Omental fat pad (tissue), 4 donors: ENCODE data around the gene TSPAN5. TPM values are rescaled to one million over a fixed set of nuclear protein-coding genes. Genes with fewer than 3 reads are reported as not detected.

Source experiments
- ATAC-seq: fragments of 150-250 bp; one replicate; pipeline ENCODE4 v1.9.1; 2016; ENCODE audit warnings: mild to moderate bottlenecking, moderate library complexity; ENCODE audit not compliant: low FRiP score
- DNase-seq: peaks from one replicate; pipeline ENCODE4 v3.0.0-alpha.2; 2019; ENCODE audit warnings: low spot score
- total RNA-seq, 4 donors: library from RNA; depleted of rRNA; stranded (reverse); fragments of >200 nt; gene quantifications; one replicate each; pipeline ENCODE4 v1.1.0, GENCODE V29; 2016
- TF ChIP-seq, protein P1 (sequence below), 3 donors: fragments of 450-650 bp; IDR thresholded peaks; one replicate each; pipeline ENCODE4 v1.5.1; 2016 to 2017; ENCODE audit warnings: antibody characterized with exemption in 3 of 3, mild to moderate bottlenecking in 3 of 3, moderate library complexity in 2 of 3

Gene TSPAN5
- total RNA-seq, 4 donors from 2014 or later: 5.1 to 17.7 (median 6.9) TPM

GRCh38 chr4:98508829-98509598, 149.4 kb downstream of the TSPAN5 start:
- DNase-seq (no peak), ATAC-seq (no peak)
- TF ChIP-seq, protein P1, sequence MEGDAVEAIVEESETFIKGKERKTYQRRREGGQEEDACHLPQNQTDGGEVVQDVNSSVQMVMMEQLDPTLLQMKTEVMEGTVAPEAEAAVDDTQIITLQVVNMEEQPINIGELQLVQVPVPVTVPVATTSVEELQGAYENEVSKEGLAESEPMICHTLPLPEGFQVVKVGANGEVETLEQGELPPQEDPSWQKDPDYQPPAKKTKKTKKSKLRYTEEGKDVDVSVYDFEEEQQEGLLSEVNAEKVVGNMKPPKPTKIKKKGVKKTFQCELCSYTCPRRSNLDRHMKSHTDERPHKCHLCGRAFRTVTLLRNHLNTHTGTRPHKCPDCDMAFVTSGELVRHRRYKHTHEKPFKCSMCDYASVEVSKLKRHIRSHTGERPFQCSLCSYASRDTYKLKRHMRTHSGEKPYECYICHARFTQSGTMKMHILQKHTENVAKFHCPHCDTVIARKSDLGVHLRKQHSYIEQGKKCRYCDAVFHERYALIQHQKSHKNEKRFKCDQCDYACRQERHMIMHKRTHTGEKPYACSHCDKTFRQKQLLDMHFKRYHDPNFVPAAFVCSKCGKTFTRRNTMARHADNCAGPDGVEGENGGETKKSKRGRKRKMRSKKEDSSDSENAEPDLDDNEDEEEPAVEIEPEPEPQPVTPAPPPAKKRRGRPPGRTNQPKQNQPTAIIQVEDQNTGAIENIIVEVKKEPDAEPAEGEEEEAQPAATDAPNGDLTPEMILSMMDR (IDR thresholded peaks at IDR 0.05): no peak

DNA sequence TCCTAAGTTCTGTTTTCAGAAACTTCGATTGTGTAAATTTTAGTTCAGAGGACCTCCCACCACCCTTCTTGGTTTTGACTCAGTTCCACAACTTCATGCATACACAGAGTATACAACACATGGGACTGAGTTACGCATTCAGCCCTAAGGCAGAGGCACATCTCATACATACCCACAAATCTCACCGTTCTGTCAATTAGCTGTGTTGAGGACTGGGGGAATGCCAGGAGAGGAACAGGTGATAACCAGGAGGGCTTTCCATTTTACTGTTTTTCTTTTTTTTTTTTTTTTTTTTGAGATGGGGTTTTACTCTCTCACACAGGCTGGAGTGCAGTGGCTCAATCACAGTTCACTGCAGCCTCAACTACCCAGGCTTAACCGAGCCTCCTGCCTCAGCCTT, 150.2 kb downstream of the TSPAN5 start:
- TF ChIP-seq, protein P1 (IDR thresholded peaks at IDR 0.05): no peak
- no peak for DNase-seq
- ATAC-seq: no peak

- ATAC-seq (no peak), DNase-seq (no peak)
- TF ChIP-seq, protein P1 (IDR thresholded peaks at IDR 0.05): no peak
Observed at GRCh38 chr4:98507299-98507698, 151.1 kb downstream of the TSPAN5 start.

- TF ChIP-seq, protein P1 (IDR thresholded peaks at IDR 0.05): no peak
- DNase-seq: no peak
- ATAC-seq: no peak
Observed at GRCh38 chr4:98506462-98507132, 151.8 kb downstream of the TSPAN5 start.

GRCh38 chr4:98505992-98506391, 152.4 kb downstream of the TSPAN5 start:
- TF ChIP-seq, protein P1 (IDR thresholded peaks at IDR 0.05): no peak
- DNase-seq: no peak
- ATAC-seq: no peak

GRCh38 chr4:98504091-98504490, 154.3 kb downstream of the TSPAN5 start:
- no peak for ATAC-seq
- DNase-seq: no peak
- TF ChIP-seq, protein P1 (IDR thresholded peaks at IDR 0.05): no peak

DNA sequence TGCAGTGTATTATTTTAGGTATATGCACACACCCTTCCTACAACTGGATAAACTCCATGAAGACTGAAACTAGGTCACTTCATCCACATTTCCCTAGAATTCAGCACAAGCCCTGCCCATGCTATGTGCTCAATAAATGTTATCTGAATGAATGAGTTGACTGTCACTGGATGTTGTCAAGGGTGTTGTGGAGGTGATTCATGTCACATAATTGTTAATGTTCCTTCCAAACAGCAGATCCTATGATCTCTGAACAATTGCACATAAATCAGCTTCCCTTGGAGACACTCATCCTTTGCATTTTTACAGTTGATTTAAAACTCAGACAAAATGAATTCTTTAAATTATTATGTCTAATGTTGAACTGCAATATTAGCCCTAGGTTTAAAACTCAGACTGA, 154.7 kb downstream of the TSPAN5 start:
- DNase-seq (no peak), ATAC-seq (no peak)
- TF ChIP-seq, protein P1 (IDR thresholded peaks at IDR 0.05): no peak
